ENCODE results near the gene PSAT1. TPM values are rescaled to one million over a fixed set of nuclear protein-coding genes. Genes with fewer than 3 reads are reported as not detected.

PSAT1 gene
- total RNA-seq, 1 donor from 2014 or later: 87.6 TPM

DNA sequence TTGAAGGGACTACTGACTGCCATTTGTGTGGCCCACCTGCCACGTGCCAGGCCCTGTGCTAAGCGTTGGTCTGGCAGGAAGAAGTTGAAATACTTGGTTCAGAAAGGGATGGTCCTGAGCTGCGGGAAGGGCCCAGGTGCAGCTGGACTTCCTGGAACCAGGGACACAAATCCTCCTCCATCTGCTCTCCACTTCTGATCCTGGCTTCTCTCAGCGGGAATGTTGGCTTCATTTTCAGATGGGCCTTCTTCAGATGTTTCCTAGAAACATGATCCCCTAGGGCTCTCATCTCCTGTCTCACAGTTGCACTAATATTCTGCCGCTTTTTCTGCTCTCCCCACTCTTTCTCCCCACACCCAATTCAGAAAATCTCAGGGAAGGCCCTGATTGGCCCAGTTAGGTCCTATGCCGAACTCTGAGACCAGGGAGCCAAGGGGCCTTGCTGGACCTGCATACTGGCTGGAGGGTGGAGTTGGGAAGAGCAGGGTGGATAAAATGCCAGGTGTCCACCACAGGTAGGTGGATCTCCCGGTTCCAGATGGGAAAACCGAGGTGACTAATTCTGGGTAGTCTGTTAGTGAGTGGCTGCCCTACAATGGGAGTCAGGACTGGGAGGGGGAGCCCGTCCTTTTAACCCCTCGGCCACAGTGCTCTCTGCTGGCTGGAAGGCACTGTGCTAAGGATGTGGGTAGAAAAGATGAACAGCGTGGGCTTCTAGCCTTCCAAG lies 19.4 kb downstream of the PSAT1 start:
- DNase-seq (ENCODE audit: low read depth): no peak

DNA sequence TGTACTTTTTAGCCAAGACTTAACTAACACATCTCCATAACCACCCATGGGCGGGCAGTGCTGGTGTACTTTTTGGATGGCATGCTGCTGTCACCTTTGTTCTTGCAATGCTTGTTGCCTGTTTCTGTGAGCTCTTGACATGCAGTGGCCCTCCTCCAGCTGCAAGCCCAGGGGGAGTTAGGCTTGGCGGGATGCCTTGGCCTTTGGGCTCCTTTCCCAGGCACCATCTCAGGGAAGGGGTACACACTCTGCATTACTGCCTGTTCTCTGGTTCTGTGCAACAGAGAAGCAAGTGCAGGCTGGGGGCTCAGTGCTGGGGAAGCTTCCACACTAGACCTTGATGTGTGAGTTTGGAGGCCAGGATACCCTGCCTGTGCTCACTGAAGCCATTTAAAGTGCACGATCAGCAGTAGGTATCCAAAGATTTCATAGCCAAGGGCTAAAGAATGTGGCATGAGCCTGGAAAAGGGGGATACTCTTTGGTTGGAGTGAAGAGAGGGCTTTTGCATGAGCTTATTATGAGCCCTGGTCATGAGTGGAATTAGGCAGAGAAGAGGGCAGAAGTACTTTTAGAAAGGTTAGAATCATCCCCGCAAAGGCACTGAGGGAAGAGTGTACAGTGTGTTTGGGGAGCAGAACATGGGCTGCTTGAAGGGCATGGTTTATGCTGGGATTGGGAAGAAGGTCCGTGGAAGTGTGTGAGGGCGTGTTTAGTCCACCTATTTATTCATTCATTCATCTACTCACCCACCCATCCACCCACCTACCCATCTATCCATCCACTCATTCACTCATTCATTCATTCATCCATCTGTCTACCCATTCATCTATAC lies 22.5 kb downstream of the PSAT1 start:
- DNase-seq (ENCODE audit: low read depth): no peak

DNA sequence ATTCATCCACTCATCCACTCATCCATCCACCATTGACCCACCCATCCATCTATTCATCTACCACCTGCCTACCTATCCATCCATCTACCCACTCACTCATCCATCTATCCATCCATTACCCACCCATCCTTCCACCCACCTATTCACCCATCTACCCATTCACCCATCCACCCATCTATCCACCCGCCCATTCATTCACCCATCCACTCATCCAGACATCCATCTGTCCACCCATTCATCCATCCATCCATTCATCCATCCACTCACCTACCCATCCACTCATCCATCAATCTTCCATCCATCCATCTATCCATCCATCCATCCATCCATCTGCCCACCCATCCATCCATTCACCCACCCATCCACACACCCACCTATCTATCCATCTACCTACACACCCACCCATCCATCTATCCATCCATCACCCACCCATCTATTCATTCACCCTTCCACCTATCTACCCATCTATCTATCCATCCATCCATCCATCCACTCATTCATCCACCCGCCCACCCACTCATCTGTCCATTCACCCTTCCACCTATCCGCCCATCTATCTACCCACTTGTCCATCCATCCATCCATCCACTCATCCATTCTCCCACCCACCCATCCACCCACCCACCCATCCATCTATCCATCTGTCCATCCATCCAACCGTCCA lies 23.2 kb downstream of the PSAT1 start:
- DNase-seq (ENCODE audit: low read depth): no peak

DNA sequence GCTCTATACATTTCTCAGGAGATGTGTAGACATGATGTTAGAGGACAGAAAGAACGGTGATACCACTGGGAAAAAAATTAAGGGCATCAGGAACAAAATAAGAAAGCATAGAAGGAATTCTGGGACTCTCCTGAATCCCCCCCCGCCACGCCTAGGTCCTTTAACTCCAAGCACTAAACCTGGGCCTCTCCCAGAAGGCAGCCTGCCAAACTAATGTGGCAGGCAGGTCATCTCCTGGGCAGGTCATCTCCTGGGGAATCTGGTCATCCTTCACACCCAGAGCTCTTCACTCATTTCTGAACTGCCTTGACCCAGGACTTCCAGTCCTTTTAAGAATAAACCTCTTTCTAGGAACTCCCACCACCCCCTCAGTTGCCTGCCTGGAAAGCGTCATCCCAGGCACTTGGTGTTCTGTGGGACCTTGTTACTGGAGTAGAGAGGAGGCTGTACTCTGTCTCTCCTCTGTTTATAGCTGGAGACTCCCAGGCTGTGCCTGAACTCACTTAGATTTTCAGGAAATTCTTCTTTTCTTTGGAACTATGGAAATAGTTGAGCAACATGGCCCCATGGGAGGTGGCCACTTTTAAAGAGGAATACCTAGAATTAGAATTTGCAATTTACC lies 24.1 kb downstream of the PSAT1 start:
- DNase-seq (ENCODE audit: low read depth): no peak

DNA sequence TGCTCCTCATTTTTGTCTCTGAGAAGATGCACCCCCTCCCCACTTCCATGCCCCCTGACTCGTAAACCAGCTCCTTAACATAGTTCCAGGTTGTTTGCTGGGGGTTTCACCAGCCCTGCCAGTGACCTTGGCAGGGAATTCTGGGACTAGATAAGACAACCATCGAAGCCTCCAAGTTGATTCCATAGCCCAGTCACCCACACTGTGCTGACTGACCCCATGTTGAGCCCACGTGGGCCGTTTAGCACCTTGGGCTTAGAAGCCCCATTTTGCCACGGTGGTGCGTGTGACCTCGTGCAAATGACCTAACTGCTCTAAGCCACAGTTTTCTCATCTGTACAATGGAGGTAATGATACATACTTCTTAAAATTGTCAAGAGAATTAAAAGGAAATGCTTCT lies 24.6 kb downstream of the PSAT1 start:
- no peak for DNase-seq (ENCODE audit: low read depth)

DNA sequence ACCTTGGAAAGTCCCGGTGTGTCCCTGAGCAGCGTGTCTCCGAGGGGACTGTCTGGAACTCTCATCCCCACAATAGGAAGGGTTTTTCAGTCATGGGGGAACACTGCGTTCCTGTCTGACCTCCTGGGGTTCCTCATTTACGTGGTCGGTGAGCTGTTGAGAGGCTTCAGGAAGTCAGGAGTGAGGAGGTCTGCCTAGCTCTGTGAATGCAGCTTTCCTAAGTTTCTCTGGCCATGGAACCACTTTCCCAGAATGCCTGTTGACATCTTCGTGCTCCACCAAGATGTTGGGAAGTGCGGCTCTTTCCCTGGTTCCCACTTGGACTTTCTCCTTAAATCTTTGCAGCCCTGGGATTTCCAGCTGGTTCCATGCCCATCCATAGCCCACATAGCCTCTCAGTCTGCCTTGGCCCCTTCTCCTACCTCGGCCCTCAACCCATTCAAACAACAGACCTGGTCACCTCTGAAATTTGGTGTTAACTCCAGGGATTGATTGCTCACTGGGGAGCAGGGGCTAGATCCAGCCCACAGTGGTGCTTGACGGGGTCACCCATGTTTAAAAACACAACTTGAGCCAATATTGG lies 27.2 kb downstream of the PSAT1 start:
- no peak for DNase-seq (ENCODE audit: low read depth)

DNA sequence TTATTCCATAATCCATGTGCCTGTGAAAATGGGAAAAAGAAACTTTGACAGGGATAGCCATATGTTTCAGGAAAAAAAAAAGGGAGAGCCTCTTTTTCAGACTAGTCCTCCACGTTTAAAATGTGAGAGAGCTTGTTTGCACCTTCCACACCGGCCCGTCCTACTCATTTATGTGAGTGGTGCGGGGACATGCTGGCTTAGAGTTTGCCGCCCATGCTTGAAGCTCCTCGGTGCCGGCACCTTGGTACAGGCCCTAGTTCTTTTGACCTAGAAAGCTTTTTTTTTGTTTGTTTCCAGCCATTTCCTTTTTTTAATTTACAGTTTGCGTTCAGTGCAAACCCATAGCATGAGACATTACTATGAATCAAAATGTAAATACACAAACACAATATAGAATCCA lies 27.8 kb downstream of the PSAT1 start:
- no peak for DNase-seq (ENCODE audit: low read depth)

DNA sequence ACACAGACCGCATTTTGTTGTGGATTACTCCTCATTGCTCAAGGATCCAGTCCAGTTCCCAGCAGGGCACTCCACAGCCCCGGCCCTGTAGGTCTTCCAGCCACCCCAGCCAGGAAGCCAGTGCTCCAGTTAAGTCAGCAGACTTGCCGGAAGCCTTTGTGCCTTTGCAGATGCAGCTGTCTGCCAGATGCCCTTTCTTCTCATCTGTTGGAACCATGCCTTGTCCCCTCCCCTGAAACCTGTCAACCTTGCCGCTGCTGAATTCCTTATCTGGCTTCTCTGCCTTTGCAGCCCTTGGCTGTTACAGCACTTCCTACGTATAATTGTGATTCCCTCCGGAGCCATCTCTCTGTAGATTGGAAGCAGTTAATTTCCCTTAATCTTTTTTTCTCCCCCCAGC lies 28.4 kb downstream of the PSAT1 start:
- peak; percentile 8 for DNase-seq (ENCODE audit: low read depth)

DNA sequence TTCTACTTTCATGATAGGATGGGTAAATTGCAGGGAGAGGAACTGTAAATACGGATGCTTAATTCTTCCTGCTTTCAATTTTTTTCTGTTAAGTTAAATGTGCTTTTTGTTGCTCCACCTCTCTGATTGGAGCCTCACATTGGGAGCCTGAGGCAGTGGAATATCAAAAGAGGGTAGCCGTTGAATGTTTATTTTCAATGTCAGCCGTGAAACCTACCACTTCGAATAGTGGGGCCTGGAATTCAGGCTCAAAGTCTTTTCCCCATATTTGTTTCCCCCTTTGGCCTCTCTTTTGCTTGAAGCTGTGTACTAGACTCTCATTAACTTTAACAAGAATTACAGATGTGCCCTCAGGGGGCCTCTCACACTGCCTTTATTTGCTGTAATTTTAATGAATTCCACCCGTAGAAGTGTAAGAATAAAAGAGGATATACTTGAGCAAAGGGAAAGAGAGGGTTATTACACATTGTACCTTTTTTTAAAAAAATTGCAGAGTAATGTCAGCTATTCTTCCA lies 29.0 kb downstream of the PSAT1 start:
- DNase-seq (ENCODE audit: low read depth): peak; percentile 10

DNA sequence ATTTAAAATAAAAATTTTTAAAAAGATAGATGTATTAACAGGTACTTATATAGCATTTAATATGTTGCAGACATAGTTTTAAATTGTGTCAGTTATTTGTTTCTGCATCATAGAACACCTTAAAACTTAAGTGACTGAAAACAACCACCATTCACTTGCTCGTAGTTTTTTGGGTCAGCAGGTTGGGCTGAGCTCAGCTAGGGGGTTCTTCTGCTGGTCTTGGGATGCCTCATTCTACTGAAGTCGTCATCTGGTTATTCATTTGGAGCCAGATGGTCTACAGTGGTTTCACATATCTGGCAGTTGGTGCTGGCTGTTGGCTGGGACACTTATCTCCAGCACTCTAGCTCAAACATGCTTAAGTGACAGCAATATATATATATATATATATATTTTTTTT lies 29.6 kb downstream of the PSAT1 start:
- no peak for DNase-seq (ENCODE audit: low read depth)

DNA sequence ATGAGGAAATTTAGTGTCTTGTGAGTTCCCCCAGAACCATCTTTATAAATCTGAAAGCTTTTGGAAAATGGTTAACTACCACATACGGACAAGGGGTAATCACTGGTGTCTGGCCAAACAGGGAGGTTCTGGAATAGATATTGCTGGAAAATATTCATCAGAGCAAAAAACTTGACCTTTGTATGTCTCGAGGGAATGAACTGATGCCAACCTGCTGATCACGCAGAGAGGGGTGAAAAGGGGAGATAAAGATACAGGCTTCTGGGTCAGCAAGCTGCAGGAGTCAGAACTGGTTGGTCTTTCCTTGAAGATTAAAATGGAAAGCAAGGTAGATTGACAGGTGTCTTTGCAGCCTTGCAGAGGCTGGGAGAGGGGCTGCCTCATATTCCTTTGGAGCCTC lies 35.5 kb downstream of the PSAT1 start:
- DNase-seq (ENCODE audit: low read depth): no peak

DNA sequence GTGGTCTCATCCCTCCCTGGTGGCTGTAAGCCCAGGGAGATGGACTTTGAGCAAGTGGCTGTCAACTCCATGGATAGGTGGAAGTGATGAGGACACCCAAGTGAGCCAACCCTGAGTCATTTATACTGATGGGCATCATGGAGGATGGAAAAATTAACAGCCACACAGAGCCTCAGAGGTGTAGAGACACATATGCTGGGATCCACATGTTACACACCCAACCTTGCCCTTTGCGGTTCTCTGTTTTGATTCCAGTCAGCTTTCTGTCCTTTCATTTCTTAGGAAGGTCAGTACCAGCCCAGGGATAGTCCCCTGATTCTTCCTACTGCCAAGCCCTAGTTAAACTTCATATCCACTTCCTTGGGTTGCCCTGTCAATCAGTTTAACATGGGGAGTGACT lies 51.9 kb downstream of the PSAT1 start:
- no peak for DNase-seq (ENCODE audit: low read depth)

DNA sequence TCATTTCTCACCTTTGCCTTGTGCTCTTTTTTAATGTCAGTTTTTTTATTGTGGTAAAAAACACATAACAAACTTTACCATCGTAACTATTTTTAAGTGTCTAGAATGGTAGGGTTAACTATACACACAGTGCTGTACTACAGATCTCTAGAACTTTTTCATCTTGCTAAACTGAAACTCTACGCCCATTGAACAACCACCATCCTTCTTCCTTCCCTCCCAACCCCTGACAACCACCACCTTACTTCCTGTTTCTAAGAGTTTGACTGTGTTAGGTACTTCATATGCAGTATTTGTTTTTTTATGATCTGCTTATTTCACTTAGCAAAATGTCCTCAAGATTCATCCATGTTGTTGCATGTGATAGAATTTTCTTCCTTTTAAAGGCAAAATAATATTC lies 54.9 kb downstream of the PSAT1 start:
- no peak for DNase-seq (ENCODE audit: low read depth)

DNA sequence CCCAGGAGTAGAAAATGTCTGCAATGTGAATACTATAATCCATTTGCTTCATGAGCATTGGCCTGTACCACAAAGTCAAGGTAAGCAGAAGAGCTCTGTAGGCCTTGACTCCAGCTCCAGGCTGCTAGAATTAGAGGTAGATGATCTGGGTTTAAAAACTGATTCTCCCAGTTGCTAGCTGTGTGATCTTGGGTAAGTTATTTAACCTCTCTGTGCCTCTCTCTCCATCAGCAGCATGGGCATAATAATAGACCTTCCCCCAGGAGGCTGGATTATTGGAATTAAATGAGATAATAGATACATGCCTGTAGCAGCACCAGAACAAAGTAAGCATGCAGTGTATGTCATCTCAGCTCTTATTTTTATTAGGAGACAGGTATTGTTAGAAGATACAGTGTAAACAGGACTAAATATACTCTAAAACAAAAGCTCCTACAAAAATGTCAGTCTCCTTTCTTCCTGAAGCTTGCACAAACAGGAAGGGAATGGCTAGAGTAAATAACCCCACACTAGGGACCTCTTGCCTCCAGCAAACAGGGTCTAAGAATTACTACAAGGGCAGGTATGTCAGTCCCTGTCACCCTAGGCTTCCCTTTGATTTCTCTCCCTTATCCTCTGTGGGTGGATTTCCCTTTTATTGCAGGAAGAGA lies 57.5 kb downstream of the PSAT1 start:
- no peak for DNase-seq (ENCODE audit: low read depth)

DNA sequence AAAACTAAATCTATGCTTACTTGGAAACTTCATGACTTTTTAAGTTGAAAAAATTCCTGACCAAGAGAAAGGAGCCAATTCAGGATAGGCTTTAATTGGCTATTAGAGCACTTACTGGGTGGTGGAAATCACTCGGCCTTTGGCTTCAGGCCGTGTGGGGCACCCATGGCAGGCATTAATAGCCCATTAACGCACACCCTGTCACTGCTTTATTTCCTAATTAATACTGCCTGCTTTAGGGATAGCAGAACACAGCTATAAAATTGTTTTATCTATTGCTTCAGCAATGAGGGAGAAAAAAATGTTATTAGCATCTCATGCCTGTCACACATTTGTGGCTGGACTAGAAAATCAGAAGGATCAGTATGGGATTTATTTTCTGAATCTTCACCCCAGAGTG lies 58.1 kb downstream of the PSAT1 start:
- DNase-seq (ENCODE audit: low read depth): no peak

DNA sequence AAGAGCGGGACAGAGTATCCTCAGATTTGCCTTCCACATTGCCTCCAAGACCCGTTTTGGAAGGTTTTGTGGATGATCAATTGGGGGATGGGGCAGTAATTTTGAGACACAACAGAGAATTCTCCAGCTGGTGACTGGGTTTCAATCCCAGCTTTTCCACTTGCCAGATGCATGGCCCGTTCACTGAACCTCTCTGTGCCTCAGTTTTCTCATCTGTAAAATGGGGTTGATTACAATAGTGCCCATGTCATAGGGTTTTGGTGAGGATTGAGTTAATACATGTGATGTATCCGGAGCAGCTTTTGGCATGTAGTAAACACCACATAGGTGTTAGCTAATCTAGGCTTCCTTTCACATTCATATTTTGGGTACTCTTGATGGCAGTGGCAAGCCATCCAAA lies 59.7 kb downstream of the PSAT1 start:
- DNase-seq (ENCODE audit: low read depth): no peak

DNA sequence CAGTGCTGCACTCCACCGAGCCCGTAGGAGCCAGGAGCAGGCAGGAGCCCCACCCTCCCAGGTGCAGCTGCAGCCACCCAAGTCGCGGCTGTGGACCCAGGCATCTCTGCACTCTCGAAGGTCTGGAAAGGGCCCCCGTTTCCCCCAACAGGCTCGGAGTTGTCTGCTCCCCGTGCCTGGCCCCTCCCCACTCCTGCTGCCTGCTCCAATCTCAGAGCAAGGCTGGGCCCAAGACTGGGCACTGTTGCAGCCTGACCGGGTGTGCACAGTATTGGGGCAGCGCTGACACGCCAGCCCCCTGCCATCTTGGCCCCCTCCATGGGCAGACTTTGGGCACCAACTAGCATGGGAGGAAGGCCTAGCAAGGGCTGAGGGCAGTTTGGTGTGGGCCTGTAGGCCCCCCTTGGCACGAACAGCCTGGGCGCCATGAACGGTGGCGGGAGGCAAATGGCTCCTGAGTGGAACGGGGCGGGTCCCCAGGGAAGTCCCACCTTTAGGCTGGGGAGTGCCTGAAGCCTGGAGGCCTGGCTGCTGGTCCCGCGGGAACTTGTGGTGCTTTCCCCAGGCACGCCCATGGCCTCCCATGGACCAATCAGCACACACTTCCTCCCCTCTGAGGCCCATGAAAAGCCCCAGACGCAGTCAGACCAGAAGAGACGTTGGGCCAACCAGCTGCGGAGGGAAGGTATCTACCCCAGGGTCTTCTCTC lies 60.4 kb downstream of the PSAT1 start:
- DNase-seq (ENCODE audit: low read depth): no peak

DNA sequence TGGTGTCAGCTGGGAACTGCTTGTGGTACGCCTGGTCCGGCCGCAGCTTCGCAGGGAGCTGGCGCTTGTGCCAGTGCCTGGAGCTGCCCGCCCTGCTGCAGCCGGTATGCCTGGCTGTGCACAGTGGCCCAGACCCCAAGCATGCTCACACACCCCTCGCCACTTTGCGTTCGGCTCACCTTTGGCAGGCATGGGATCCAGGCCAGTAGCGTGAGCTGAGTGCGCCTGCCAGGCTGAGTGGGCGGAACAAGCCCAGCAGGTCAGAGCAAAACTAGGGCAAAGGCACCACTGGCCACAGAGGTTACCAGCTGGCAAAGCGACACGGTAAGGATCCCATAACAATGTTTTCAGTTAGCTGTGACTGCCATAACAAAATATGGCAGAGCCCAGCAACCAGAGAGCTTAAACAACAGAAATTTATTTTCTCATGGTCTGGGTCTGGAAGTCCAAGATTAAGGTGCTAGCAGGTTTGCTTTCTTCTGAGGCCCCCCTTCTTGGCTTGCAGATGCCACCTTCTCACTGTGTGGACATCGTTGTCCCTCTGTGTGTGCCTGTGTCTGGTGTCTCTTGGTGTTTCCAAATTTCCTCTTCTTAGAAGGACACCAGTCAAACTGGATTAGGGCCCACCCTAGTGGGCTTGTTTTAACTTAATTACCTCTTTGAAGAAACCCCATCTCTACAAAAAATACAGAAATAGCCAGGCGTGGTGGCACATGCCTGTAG lies 61.6 kb downstream of the PSAT1 start:
- DNase-seq (ENCODE audit: low read depth): no peak

DNA sequence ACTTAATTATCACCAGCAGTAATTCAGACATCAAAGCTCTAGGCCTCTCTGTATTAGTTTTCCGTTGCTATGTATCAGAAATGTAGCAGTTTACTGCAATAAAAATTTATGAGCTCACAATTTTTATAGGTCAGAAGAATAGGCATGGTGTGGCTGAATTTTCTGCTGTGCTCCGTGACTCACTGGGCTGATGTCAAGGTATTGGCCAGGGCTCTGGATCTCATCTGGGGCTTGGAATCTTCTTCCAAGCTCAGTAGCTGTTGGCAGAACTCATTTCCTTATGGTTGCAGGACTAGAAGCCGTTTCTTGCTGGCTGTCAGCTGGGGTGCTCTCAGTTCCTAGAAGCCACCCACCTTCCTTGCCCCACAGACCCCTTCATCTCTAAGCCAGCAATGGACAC lies 66.3 kb downstream of the PSAT1 start:
- DNase-seq (ENCODE audit: low read depth): no peak

Data from renal cortical epithelial cell (primary cell).